Measurements from ENCODE around the gene AUTS2.
A peak's percentile ranks its signal among the peaks of the same experiment; 100 is the strongest.

Gene AUTS2

GRCh38 chr7:70288781-70289456, 690.6 kb downstream of the AUTS2 start:
- no peak for DNase-seq
- Histone ChIP-seq H3K36me3 (ENCODE audit: control insufficient read depth, insufficient read depth, low read length) (no peaks in the 10 kb centered on the region), H3K4me1 (ENCODE audit: control insufficient read depth, insufficient read depth, low read length, poor library complexity, severe bottlenecking) (no peaks in the 10 kb centered on the region), H3K4me3 (ENCODE audit: insufficient read depth, low read depth, low read length, poor library complexity, severe bottlenecking) (no peak overlapping the region), H3K27ac (ENCODE audit: insufficient read depth, low read length, poor library complexity, severe bottlenecking) (no peak overlapping the region), H3K27me3 (replicated peaks; ENCODE audit: control insufficient read depth, insufficient read depth, low read length, poor library complexity, severe bottlenecking) (no peaks in the 10 kb centered on the region), H3K9me3 (ENCODE audit: control insufficient read depth, low read length) (no peaks in the 10 kb centered on the region)

DNA sequence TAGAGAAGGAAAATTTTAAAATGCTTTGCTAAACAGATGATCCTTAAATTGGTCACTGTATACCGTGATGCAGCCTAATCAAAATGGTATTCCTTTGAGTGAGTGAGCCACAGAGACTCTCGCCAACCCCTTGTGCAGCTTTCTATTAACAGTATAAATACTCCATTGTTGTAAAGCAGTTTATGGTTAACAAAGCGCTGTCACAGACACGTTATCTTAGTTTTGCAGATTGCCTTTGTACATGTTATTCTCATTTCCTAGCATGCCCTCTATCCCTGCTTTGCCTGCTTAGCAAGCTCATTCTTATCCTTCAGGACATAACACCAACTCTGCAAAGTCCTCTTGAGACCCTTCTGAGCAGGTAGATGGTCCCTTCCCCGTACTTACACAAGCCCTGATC, 694.4 kb downstream of the AUTS2 start:
- Histone ChIP-seq H3K27ac (ENCODE audit: insufficient read depth, low read length, poor library complexity, severe bottlenecking) (no peak overlapping the region), H3K4me3 (ENCODE audit: insufficient read depth, low read depth, low read length, poor library complexity, severe bottlenecking) (no peak overlapping the region), H3K4me1 (ENCODE audit: control insufficient read depth, insufficient read depth, low read length, poor library complexity, severe bottlenecking) (no peaks in the 10 kb centered on the region), H3K27me3 (replicated peaks; ENCODE audit: control insufficient read depth, insufficient read depth, low read length, poor library complexity, severe bottlenecking) (no peaks in the 10 kb centered on the region), H3K36me3 (ENCODE audit: control insufficient read depth, insufficient read depth, low read length) (no peaks in the 10 kb centered on the region), H3K9me3 (ENCODE audit: control insufficient read depth, low read length) (no peaks in the 10 kb centered on the region)
- no peak for DNase-seq

GRCh38 chr7:70294211-70294911, 696.1 kb downstream of the AUTS2 start:
- H3K27me3 ChIP-seq (replicated peaks; ENCODE audit: control insufficient read depth, insufficient read depth, low read length, poor library complexity, severe bottlenecking), result no peaks in the 10 kb centered on the region

DNA sequence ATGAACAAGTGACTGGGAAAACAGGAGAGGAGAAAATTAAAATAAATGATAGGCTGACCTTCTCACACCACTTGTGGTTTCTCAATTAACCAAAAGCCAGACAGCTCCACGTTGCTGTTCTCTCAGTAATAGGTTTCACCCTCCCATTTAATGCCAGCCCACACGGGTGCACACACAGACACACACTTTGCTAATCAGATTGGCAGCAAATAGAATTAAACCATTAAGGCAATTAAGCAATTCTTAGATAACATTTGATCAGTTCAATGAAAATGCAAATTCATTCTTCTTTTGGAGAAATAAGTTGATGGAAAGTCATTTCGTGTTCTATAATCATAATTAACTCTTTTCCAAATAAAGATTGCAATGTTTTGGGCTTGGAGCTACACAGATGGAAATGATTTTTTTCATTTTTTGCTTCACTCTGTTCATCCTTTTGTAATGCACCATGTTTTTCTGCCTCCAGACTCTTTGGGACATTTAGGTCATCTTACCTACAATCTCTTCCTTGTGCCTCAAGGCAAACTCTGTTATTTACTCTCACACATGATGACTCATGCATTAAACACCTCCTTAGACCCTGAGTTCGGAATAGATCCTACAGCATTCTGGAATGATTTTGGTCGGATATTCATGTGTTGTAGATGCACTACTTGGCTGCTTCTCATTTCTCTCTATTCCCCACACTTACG, 700.7 kb downstream of the AUTS2 start:
- Histone ChIP-seq H3K27ac (ENCODE audit: insufficient read depth, low read length, poor library complexity, severe bottlenecking) (no peak overlapping the region), H3K36me3 (ENCODE audit: control insufficient read depth, insufficient read depth, low read length) (no peaks in the 10 kb centered on the region), H3K9me3 (ENCODE audit: control insufficient read depth, low read length) (no peaks in the 10 kb centered on the region), H3K4me3 (ENCODE audit: insufficient read depth, low read depth, low read length, poor library complexity, severe bottlenecking) (no peak overlapping the region), H3K4me1 (ENCODE audit: control insufficient read depth, insufficient read depth, low read length, poor library complexity, severe bottlenecking) (peaks cover 11% of the 10 kb centered on the region), H3K27me3 (replicated peaks; ENCODE audit: control insufficient read depth, insufficient read depth, low read length, poor library complexity, severe bottlenecking) (no peaks in the 10 kb centered on the region)
- no peak for DNase-seq

More at GRCh38 chr7:70294211-70294911, 696.1 kb downstream of the AUTS2 start:
- no peak for DNase-seq
- H3K4me1 ChIP-seq (ENCODE audit: control insufficient read depth, insufficient read depth, low read length, poor library complexity, severe bottlenecking), result no peaks in the 10 kb centered on the region
- no peaks in the 10 kb centered on the region for H3K36me3 ChIP-seq (ENCODE audit: control insufficient read depth, insufficient read depth, low read length)
- no peak overlapping the region for H3K27ac ChIP-seq (ENCODE audit: insufficient read depth, low read length, poor library complexity, severe bottlenecking)
- no peak overlapping the region for H3K4me3 ChIP-seq (ENCODE audit: insufficient read depth, low read depth, low read length, poor library complexity, severe bottlenecking)
- H3K9me3 ChIP-seq (ENCODE audit: control insufficient read depth, low read length), result no peaks in the 10 kb centered on the region

DNA sequence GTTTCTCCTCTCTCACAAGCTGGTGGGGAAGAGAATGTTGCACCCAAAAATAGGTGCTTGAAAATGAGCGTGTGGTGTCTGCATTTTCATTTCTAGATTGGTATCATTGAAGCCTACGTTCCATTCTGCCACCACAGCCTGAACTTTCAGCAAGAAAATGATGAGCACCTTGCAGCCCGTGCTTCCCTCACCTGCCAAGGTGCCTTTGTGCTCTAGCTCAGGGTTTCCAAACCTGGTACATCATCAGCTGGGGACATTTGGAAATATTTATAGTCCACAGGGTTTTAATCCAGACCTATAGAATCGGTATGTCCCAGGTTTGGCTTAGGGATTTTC, 701.2 kb downstream of the AUTS2 start:
- Histone ChIP-seq H3K27ac (ENCODE audit: insufficient read depth, low read length, poor library complexity, severe bottlenecking) (no peak overlapping the region), H3K9me3 (ENCODE audit: control insufficient read depth, low read length) (no peaks in the 10 kb centered on the region), H3K36me3 (ENCODE audit: control insufficient read depth, insufficient read depth, low read length) (no peaks in the 10 kb centered on the region), H3K27me3 (replicated peaks; ENCODE audit: control insufficient read depth, insufficient read depth, low read length, poor library complexity, severe bottlenecking) (no peaks in the 10 kb centered on the region), H3K4me1 (ENCODE audit: control insufficient read depth, insufficient read depth, low read length, poor library complexity, severe bottlenecking) (peaks cover 11% of the 10 kb centered on the region), H3K4me3 (ENCODE audit: insufficient read depth, low read depth, low read length, poor library complexity, severe bottlenecking) (no peak overlapping the region)
- no peak for DNase-seq

DNA sequence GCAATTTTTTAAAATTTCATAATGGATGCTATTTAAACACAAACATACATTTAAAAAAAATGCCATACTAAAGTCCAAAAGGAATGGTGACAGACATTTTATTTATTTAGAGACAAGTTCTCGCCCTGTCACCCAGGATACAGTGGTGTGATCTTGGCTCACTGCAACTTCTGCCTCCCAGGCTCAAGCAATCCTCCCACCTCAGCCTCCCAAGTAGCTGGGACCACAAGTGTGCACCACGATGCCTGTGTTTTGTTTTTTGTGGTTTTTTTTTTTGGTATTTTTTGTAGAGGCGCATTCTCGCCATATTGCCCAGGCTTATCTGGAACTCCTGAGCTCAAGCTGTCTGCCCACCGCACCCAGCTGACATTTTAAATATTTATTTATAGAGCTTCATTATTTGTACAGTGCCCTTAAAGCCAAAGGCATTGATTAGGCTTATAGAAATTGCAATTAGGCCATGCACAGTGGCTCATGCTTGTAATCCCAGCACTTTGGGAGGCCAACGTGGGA, 703.5 kb downstream of the AUTS2 start:
- no peaks in the 10 kb centered on the region for H3K27me3 ChIP-seq (replicated peaks; ENCODE audit: control insufficient read depth, insufficient read depth, low read length, poor library complexity, severe bottlenecking)
- no peak overlapping the region for H3K4me3 ChIP-seq (ENCODE audit: insufficient read depth, low read depth, low read length, poor library complexity, severe bottlenecking)
- H3K36me3 ChIP-seq (ENCODE audit: control insufficient read depth, insufficient read depth, low read length), result no peaks in the 10 kb centered on the region
- DNase-seq, result no peak
- no peaks in the 10 kb centered on the region for H3K9me3 ChIP-seq (ENCODE audit: control insufficient read depth, low read length)
- no peak overlapping the region for H3K27ac ChIP-seq (ENCODE audit: insufficient read depth, low read length, poor library complexity, severe bottlenecking)
- peaks cover 11% of the 10 kb centered on the region for H3K4me1 ChIP-seq (ENCODE audit: control insufficient read depth, insufficient read depth, low read length, poor library complexity, severe bottlenecking)

- Histone ChIP-seq H3K9me3 (ENCODE audit: control insufficient read depth, low read length) (no peaks in the 10 kb centered on the region), H3K36me3 (ENCODE audit: control insufficient read depth, insufficient read depth, low read length) (no peaks in the 10 kb centered on the region), H3K27me3 (replicated peaks; ENCODE audit: control insufficient read depth, insufficient read depth, low read length, poor library complexity, severe bottlenecking) (no peaks in the 10 kb centered on the region), H3K4me1 (ENCODE audit: control insufficient read depth, insufficient read depth, low read length, poor library complexity, severe bottlenecking) (peaks cover 11% of the 10 kb centered on the region), H3K4me3 (ENCODE audit: insufficient read depth, low read depth, low read length, poor library complexity, severe bottlenecking) (no peak overlapping the region), H3K27ac (ENCODE audit: insufficient read depth, low read length, poor library complexity, severe bottlenecking) (no peak overlapping the region)
- no peak for DNase-seq
These were observed 705.0 kb downstream of the AUTS2 start for GRCh38 chr7:70303309-70303708.

DNA sequence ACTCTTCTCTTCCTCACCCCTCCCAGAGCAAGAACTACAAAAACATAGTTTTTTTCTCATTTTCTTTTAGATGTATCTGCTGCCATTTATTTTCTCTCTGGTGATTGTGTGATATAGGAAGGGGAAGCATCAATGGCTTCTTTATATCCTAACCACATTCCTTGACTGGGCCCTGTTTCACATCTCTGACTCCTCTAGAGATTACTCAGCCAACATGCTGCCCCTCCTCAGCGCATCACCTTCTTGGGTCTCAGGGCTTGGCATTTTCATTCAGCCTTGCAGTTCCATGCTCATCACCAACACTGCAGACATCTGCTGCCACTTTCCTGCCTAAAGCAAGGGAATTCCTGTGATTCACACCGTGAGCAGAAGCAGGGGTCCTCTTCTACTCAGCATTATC, 705.5 kb downstream of the AUTS2 start:
- H3K36me3 ChIP-seq (ENCODE audit: control insufficient read depth, insufficient read depth, low read length), result no peaks in the 10 kb centered on the region
- no peaks in the 10 kb centered on the region for H3K9me3 ChIP-seq (ENCODE audit: control insufficient read depth, low read length)
- no peak overlapping the region for H3K27ac ChIP-seq (ENCODE audit: insufficient read depth, low read length, poor library complexity, severe bottlenecking)
- H3K4me1 ChIP-seq (ENCODE audit: control insufficient read depth, insufficient read depth, low read length, poor library complexity, severe bottlenecking), result peaks cover 11% of the 10 kb centered on the region
- no peak for DNase-seq
- no peaks in the 10 kb centered on the region for H3K27me3 ChIP-seq (replicated peaks; ENCODE audit: control insufficient read depth, insufficient read depth, low read length, poor library complexity, severe bottlenecking)
- no peak overlapping the region for H3K4me3 ChIP-seq (ENCODE audit: insufficient read depth, low read depth, low read length, poor library complexity, severe bottlenecking)

DNA sequence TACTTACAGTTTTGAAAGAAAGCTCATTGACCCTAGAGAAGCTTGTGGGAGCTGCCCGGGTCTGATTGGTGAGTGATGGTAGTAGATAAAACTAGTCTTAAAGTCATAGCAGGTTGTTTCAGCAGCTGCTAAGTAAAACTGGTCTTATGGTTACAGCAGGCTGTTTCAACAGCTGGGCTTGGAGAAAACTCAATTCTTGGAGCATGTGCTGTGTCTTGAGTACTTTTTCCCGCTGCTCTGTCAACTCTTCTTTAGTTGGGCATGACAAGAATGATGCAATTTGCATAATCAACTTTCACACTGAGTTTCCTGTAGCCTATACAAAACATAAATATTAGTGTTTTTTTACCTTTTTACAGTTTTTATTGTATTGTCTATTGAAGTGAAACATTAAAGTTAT, 707.9 kb downstream of the AUTS2 start:
- Histone ChIP-seq H3K36me3 (ENCODE audit: control insufficient read depth, insufficient read depth, low read length) (no peaks in the 10 kb centered on the region), H3K4me3 (ENCODE audit: insufficient read depth, low read depth, low read length, poor library complexity, severe bottlenecking) (no peak overlapping the region), H3K9me3 (ENCODE audit: control insufficient read depth, low read length) (no peaks in the 10 kb centered on the region), H3K27ac (ENCODE audit: insufficient read depth, low read length, poor library complexity, severe bottlenecking) (no peak overlapping the region), H3K4me1 (ENCODE audit: control insufficient read depth, insufficient read depth, low read length, poor library complexity, severe bottlenecking) (peaks cover 14% of the 10 kb centered on the region), H3K27me3 (replicated peaks; ENCODE audit: control insufficient read depth, insufficient read depth, low read length, poor library complexity, severe bottlenecking) (no peaks in the 10 kb centered on the region)
- DNase-seq, result no peak

GRCh38 chr7:70307544-70308106, 709.4 kb downstream of the AUTS2 start:
- Histone ChIP-seq H3K4me3 (ENCODE audit: insufficient read depth, low read depth, low read length, poor library complexity, severe bottlenecking) (no peak overlapping the region), H3K9me3 (ENCODE audit: control insufficient read depth, low read length) (no peaks in the 10 kb centered on the region), H3K27me3 (replicated peaks; ENCODE audit: control insufficient read depth, insufficient read depth, low read length, poor library complexity, severe bottlenecking) (no peaks in the 10 kb centered on the region), H3K36me3 (ENCODE audit: control insufficient read depth, insufficient read depth, low read length) (no peaks in the 10 kb centered on the region), H3K4me1 (ENCODE audit: control insufficient read depth, insufficient read depth, low read length, poor library complexity, severe bottlenecking) (peaks cover 20% of the 10 kb centered on the region), H3K27ac (ENCODE audit: insufficient read depth, low read length, poor library complexity, severe bottlenecking) (peak overlapping the region; percentile 35)
- DNase-seq, result no peak
